Fibroblast of pulmonary artery (primary cell): ENCODE measurements around the gene SIX2.

Experiments used
- DNase-seq: peaks from one replicate; pipeline ENCODE4 v3.0.0-alpha.2; 2010; ENCODE audit warnings: low read depth
- H3K4me3 ChIP-seq: replicated peaks from 2 replicates; pipeline ENCODE4 v1.5.1; 2011; ENCODE audit warnings: low read depth, mild to moderate bottlenecking, control low read depth, low read length, moderate library complexity
- TF ChIP-seq, protein P1 (sequence below): IDR thresholded peaks from 2 replicates; pipeline ENCODE4 v1.5.1; 2011; ENCODE audit warnings: mild to moderate bottlenecking, control low read depth, low read length, inconsistent platforms; ENCODE audit errors: missing control alignments

Gene SIX2

DNA sequence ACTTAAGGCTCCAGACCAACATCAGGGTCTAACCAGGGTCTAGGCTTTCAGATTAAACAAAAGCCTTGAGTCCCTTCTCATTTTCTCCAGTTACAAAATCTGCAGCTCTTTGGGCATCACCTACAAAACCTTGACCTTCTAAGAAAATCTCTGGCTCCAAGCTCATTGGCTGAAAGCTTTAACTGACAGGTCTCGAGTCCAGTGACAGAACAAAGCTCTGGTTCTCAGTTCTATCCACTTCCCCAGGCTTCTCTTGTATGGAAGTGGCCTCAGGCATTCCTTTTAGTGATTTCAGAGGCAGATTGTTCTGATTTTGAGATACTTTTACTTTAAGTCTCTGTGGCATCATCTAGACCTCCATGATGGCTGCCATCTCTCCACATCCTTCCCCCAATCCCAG is 11.3 kb downstream of the SIX2 start:
- no peak overlapping the region for H3K4me3 ChIP-seq
- TF ChIP-seq, protein P1, sequence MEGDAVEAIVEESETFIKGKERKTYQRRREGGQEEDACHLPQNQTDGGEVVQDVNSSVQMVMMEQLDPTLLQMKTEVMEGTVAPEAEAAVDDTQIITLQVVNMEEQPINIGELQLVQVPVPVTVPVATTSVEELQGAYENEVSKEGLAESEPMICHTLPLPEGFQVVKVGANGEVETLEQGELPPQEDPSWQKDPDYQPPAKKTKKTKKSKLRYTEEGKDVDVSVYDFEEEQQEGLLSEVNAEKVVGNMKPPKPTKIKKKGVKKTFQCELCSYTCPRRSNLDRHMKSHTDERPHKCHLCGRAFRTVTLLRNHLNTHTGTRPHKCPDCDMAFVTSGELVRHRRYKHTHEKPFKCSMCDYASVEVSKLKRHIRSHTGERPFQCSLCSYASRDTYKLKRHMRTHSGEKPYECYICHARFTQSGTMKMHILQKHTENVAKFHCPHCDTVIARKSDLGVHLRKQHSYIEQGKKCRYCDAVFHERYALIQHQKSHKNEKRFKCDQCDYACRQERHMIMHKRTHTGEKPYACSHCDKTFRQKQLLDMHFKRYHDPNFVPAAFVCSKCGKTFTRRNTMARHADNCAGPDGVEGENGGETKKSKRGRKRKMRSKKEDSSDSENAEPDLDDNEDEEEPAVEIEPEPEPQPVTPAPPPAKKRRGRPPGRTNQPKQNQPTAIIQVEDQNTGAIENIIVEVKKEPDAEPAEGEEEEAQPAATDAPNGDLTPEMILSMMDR: no peak
- DNase-seq: peak; percentile 32

DNA sequence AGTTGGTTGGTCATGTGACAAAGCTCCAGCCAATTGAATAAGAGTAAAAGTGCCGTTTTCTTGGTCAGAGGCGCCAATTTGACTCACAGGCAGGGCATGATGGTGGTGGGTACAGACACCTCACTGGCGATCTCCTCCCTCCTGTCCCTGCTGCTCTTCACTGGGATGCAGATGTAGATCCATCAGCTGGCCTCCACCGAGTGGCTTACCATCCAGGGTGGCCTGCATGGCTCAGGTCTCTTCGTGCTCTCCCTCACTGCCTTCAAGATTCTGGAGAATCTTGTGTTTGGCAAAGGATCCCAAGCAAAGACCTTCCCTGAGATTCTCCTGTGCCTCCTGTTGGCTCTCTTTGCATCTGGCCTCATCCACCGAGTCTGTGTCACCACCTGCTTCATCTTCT is 12.9 kb downstream of the SIX2 start:
- H3K4me3 ChIP-seq: no peak overlapping the region
- TF ChIP-seq, protein P1: no peak
- DNase-seq: no peak

DNA sequence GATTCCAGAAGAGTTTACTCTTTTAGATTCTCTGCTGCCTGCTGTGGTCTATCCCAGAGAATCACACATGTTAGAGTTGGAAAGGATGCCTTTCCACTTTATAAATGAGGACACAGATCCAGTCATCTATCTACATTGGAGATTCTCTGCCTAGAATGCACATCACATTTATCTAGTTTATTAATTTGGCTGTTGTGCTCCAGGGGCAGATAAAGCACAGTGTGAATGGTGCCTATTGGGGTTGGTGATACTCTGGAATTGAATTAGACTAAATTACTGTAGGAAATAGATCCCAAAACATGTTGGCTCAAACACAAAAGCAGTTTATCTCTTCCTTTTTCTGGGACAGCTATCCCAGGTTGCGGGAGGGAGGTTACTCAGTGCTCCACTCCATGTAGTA is 14.9 kb downstream of the SIX2 start:
- DNase-seq: no peak
- TF ChIP-seq, protein P1: no peak
- no peak overlapping the region for H3K4me3 ChIP-seq

DNA sequence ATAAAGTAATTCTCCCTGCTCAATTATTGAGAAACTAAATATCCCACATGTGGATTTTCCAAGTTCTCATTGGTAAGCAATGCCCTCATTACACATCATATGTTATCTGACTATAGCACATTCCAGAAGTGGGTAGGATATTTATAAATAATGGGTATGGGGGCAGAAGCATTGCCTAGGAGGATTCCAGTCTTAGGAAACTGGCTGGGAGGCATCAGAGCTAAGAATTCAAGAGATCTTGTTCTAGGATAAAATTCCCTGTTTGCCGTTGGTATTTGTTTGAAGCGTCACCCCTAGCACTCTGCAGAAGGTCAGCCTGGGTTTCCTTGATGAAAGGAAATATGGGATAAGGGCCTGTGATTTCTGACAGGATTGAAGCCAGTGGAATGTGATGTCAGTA is 20.1 kb downstream of the SIX2 start:
- no peak overlapping the region for H3K4me3 ChIP-seq
- TF ChIP-seq, protein P1: no peak
- DNase-seq: no peak

DNA sequence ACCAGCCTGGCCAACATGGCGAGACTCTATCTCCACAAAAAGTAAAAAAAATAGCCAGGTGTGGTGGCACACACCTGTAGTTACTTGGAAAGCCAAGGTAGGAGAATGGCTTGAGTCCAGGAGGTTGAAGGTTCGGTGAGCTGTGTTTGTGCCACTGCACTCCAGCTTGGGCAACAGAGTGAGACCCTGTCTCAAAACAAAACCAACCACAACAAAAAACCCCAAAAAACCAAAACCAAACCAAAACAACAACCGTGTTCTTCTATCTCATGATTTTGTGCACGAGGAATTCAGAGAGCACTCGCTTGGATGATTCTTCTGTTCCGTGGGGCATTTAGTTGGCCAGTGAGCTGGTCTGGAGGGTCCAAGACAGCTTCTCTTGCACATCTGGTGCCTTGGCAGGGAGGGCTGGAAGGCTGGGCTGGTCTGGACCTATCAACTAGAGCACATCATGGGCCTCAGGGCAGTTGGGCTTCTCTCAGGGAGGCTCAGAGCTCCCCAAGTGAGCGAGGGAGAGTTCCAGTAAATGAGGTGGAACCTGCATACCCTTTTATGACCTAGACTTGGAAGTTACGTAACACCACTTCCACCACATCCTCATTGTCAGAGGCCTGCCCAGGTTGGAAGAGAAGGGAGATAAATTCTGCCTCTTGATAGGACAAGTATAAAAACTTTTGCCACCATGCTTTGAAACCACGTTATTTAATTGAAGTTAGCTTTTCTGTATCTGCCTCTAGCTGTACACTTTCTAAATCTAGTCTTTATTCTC is 25.2 kb downstream of the SIX2 start:
- DNase-seq: no peak
- TF ChIP-seq, protein P1: no peak

DNA sequence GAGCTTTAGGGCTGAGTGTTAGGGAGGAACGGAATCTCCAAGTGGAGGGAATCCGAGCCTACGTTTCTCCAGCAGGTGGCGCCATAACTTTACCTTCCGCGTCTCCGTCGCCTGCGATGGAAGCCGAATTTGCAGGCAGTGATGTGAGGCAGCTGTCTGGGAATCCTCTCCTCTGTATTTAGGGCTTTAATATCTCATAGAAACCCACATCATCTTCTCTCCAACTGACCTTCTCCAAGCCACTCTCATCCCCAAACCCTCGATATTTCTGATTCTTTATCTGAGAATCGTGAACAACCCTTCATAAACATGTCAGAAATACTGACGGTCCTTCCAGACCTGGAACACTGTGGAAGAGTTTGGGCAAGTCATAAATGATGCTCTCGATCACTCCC is 27.5 kb downstream of the SIX2 start:
- TF ChIP-seq, protein P1: peak; percentile 85
- no peak overlapping the region for H3K4me3 ChIP-seq
- peak; percentile 86 for DNase-seq

More for the DNA sequence above, 25.2 kb downstream of the SIX2 start:
- no peak overlapping the region for H3K4me3 ChIP-seq
